ENCODE data around the gene PDGFA. TPM values are rescaled to one million over a fixed set of nuclear protein-coding genes. Genes with fewer than 3 reads are reported as not detected.
A peak's percentile ranks its signal among the peaks of the same experiment; 100 is the strongest.

PDGFA gene
- total and polyA plus RNA-seq, 5 experiments from 2014 or later, result 0.21 to 0.30 TPM; not detected in 3

DNA sequence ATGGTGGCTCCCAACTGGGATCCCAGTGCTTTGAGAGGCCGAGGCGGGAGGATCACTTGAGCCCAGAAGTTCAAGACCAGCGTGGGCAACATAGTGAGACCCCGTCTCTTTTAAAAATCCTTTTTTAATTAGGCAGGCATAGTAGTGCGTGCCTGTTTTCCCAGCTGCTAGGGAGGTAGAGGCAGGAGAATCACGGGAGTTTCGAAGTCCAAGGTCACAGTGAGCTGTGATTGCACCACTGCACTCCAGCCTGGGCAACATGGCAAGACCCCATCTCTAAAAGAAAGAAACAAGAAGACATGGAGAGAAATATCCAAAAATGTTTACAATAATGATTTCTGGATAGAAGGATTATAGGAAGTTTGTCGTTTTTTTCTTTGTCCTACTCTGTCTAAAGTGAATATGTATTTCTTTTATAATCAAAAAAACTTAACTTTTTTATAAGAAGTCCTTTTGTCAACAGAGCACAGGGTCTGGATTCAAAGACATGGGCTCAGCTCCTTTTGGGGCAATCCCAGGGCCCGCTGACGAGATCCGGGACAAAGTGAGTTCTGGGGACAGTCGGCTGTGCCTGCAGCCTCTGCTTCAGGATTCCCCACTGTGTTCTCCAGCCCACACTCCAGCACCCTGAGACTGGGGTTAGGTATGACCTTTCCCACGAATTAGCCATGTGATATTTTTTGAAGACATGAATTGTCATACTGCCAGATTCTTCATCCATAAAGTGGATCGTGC lies 45.6 kb downstream of the PDGFA start:
- Mint-ChIP-seq H3K27me3 (no peaks in the 10 kb centered on the region), H3K36me3 (no peaks in the 10 kb centered on the region), H3K27ac (peak overlapping the region in 2 of 10 donors; percentile 48 to 80), H3K4me1 (peaks cover under 1 to 7% (median 2%) of the 10 kb centered on the region in 4 donors), H3K9me3 (peaks cover 0 to 3% (median 0%) of the 10 kb centered on the region in 9 donors), H3K4me3 (no peak overlapping the region)
- POLR2A ChIA-PET, result no interaction called here
- DNase-seq (no peak), ATAC-seq (no peak)

- no peak for ATAC-seq
- Mint-ChIP-seq H3K4me3 (no peak overlapping the region), H3K9me3 (peaks cover 0 to 6% (median 0%) of the 10 kb centered on the region in 9 donors), H3K27me3 (no peaks in the 10 kb centered on the region), H3K4me1 (peaks cover 3 to 14% (median 9%) of the 10 kb centered on the region in 4 donors), H3K36me3 (no peaks in the 10 kb centered on the region), H3K27ac (no peak overlapping the region)
- POLR2A ChIA-PET, result interaction anchor here (1.3 kb wide), 1 partner anchor 41 kb away, joined by 3 read pairs; no protein-coding TSS in a partner anchor
- peak in 1 of 10 donors; percentile 60 for DNase-seq
Measured at GRCh38 chr7:473211-473734, 46.4 kb downstream of the PDGFA start.

DNA sequence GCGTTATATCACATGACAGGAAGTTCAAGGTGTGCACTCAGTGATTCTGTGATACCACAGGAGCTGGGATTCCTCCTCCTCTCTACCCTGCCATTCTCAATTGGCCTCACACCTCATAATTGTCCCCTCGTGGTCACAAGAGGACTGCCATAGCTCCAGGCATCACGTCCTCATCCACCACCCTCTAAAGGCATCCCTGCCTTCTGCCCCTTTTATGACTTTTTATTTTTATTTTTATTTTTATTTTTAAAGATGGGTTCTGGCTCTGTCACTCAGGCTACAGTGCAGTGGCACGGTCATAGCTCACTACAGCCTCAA lies 47.0 kb downstream of the PDGFA start:
- H3K9me3 Mint-ChIP-seq, result peaks cover 0 to 12% (median 3%) of the 10 kb centered on the region in 9 donors
- peaks cover 7 to 18% (median 12%) of the 10 kb centered on the region in 4 donors for H3K4me1 Mint-ChIP-seq
- POLR2A ChIA-PET, result interaction anchor here (1.3 kb wide), 1 partner anchor 41 kb away, joined by 3 read pairs; no protein-coding TSS in a partner anchor
- DNase-seq, result no peak
- H3K36me3 Mint-ChIP-seq, result no peaks in the 10 kb centered on the region
- H3K27ac Mint-ChIP-seq, result peak overlapping the region in 6 of 10 donors; percentile 68 to 89 (median 81)
- no peaks in the 10 kb centered on the region for H3K27me3 Mint-ChIP-seq
- H3K4me3 Mint-ChIP-seq, result peak overlapping the region in 8 of 10 donors; percentile 16 to 63 (median 42)
- ATAC-seq, result peak; percentile 71 to 98

DNA sequence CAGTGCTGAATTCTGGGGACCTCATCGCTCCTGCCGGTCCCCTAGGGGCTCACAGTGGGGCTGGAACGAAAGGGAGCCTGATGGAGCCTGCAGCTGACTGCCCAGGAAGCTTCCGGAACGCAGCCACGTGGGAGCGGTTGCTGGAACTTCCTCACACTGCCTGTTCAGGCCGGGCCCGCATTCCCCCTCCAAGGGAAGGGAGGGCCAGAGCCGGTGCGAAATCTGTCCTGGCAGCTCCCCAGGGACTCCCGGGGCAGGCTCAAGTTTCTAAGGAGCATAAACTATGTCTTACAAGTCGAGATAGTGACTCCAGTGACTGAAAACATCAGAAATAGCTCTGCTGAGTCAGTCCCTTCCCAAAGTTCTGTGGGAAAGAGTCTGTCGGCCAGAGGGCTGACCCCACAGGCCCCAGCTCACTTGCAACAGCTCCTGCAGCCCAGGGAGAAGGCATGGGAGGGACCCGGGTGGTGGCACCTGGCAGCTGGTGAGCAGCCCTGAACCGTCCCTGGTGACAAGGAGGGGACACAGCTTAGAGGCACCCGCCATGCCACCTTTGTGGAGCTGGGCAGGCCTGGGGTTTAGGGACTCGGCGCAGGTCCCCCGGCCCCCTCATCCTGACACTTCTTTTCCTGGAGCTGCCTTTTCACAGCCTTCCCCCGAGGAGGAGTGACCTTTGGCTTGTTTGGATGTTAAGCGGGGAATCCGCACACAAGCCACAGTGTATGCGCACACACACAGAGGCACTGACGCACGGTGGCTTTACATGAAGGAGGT lies 47.6 kb downstream of the PDGFA start:
- peaks cover 0 to 18% (median 3%) of the 10 kb centered on the region in 9 donors for H3K9me3 Mint-ChIP-seq
- DNase-seq (peak in 8 of 10 donors; percentile 11 to 61 (median 40)), ATAC-seq (peak; percentile 35 to 49)
- POLR2A ChIA-PET, result interaction anchor here (1.3 kb wide), 1 partner anchor 40 kb away, joined by 3 read pairs; no protein-coding TSS in a partner anchor
- H3K36me3 Mint-ChIP-seq, result no peaks in the 10 kb centered on the region
- peaks cover 7 to 18% (median 13%) of the 10 kb centered on the region in 4 donors for H3K4me1 Mint-ChIP-seq
- H3K4me3 Mint-ChIP-seq, result peak overlapping the region in 8 of 10 donors; percentile 16 to 63 (median 42)
- peak overlapping the region in 6 of 10 donors; percentile 68 to 89 (median 81) for H3K27ac Mint-ChIP-seq
- H3K27me3 Mint-ChIP-seq, result no peaks in the 10 kb centered on the region

GRCh38 chr7:471191-471865 lies 48.3 kb downstream of the PDGFA start:
- peaks cover 0 to 19% (median 3%) of the 10 kb centered on the region in 9 donors for H3K9me3 Mint-ChIP-seq
- ATAC-seq, result no peak
- no peak overlapping the region for H3K4me3 Mint-ChIP-seq
- H3K4me1 Mint-ChIP-seq, result peaks cover 7 to 18% (median 13%) of the 10 kb centered on the region in 4 donors
- H3K27me3 Mint-ChIP-seq, result no peaks in the 10 kb centered on the region
- H3K27ac Mint-ChIP-seq, result no peak overlapping the region
- H3K36me3 Mint-ChIP-seq, result no peaks in the 10 kb centered on the region
- POLR2A ChIA-PET, result no interaction called here
- DNase-seq, result no peak

- Mint-ChIP-seq H3K27ac (no peak overlapping the region), H3K27me3 (no peaks in the 10 kb centered on the region), H3K4me3 (peak overlapping the region in 1 of 10 donors; percentile 34), H3K9me3 (peaks cover 0 to 19% (median 3%) of the 10 kb centered on the region in 9 donors), H3K36me3 (no peaks in the 10 kb centered on the region), H3K4me1 (peaks cover 7 to 18% (median 13%) of the 10 kb centered on the region in 4 donors)
- ATAC-seq (no peak), DNase-seq (no peak)
- POLR2A ChIA-PET, result no interaction called here
Measured at GRCh38 chr7:469563-469961, 50.1 kb downstream of the PDGFA start.

- no peak for ATAC-seq
- Mint-ChIP-seq H3K4me1 (peaks cover 7 to 18% (median 13%) of the 10 kb centered on the region in 4 donors), H3K4me3 (peak overlapping the region in 1 of 10 donors; percentile 36), H3K9me3 (peaks cover 0 to 19% (median 2%) of the 10 kb centered on the region in 9 donors), H3K27ac (peak overlapping the region in 4 of 10 donors; percentile 9 to 70 (median 46)), H3K36me3 (no peaks in the 10 kb centered on the region), H3K27me3 (no peaks in the 10 kb centered on the region)
- peak in 1 of 10 donors; percentile 0 for DNase-seq
- POLR2A ChIA-PET, result no interaction called here
Measured at GRCh38 chr7:468681-469562, 50.7 kb downstream of the PDGFA start.

GRCh38 chr7:467856-468545 lies 51.6 kb downstream of the PDGFA start:
- H3K27me3 Mint-ChIP-seq, result no peaks in the 10 kb centered on the region
- ATAC-seq, result no peak
- DNase-seq, result peak in 1 of 10 donors; percentile 0
- peak overlapping the region in 1 of 10 donors; percentile 15 for H3K4me3 Mint-ChIP-seq
- H3K27ac Mint-ChIP-seq, result peak overlapping the region in 6 of 10 donors; percentile 8 to 70 (median 48)
- peaks cover 7 to 18% (median 13%) of the 10 kb centered on the region in 4 donors for H3K4me1 Mint-ChIP-seq
- H3K9me3 Mint-ChIP-seq, result peaks cover 0 to 19% (median 0%) of the 10 kb centered on the region in 9 donors
- POLR2A ChIA-PET, result no interaction called here
- no peaks in the 10 kb centered on the region for H3K36me3 Mint-ChIP-seq

- POLR2A ChIA-PET, result no interaction called here
- no peaks in the 10 kb centered on the region for H3K36me3 Mint-ChIP-seq
- peaks cover 7 to 16% (median 13%) of the 10 kb centered on the region in 4 donors for H3K4me1 Mint-ChIP-seq
- H3K4me3 Mint-ChIP-seq, result peak overlapping the region in 1 of 10 donors; percentile 15
- no peaks in the 10 kb centered on the region for H3K27me3 Mint-ChIP-seq
- ATAC-seq (no peak), DNase-seq (peak in 1 of 10 donors; percentile 0)
- H3K9me3 Mint-ChIP-seq, result peaks cover 0 to 19% (median 0%) of the 10 kb centered on the region in 9 donors
- H3K27ac Mint-ChIP-seq, result peak overlapping the region in 7 of 10 donors; percentile 15 to 74 (median 63)
Measured at GRCh38 chr7:467393-467828, 52.2 kb downstream of the PDGFA start.

- no peaks in the 10 kb centered on the region for H3K36me3 Mint-ChIP-seq
- peak overlapping the region in 5 of 10 donors; percentile 21 to 74 (median 63) for H3K27ac Mint-ChIP-seq
Measured at GRCh38 chr7:466465-467191, 53.0 kb downstream of the PDGFA start.

More at GRCh38 chr7:466465-467191, 53.0 kb downstream of the PDGFA start:
- H3K9me3 Mint-ChIP-seq, result peaks cover 0 to 19% (median 0%) of the 10 kb centered on the region in 9 donors
- H3K27me3 Mint-ChIP-seq, result no peaks in the 10 kb centered on the region
- H3K4me1 Mint-ChIP-seq, result peaks cover 7 to 15% (median 12%) of the 10 kb centered on the region in 4 donors
- H3K4me3 Mint-ChIP-seq, result no peak overlapping the region
- DNase-seq (no peak), ATAC-seq (no peak)
- POLR2A ChIA-PET, result no interaction called here

All from naive thymus-derived CD8-positive, alpha-beta T cell (primary cell).